K562 (cell line): ENCODE data around the gene RER1. TPM values are rescaled to one million over a fixed set of nuclear protein-coding genes. Genes with fewer than 3 reads are reported as not detected.

Experiments
- ARNT ChIP-seq, 2 experiments: fragments of 450-650 bp; IDR thresholded peaks; 2 replicates each; pipeline ENCODE4 v1.6.1; 2016; ENCODE audit warnings: mild to moderate bottlenecking in 1 of 2
- CTCF ChIP-seq, 3 experiments: IDR thresholded peaks in 2 of 3; conservative IDR thresholded peaks in 1 of 3; 2 replicates each; pipeline ENCODE4 v1.5.1; 2011 to 2012; ENCODE audit warnings: low read length in 3 of 3, mild to moderate bottlenecking in 3 of 3, control low read depth in 2 of 3, improper control_type of control experiment in 1 of 3, inconsistent platforms in 1 of 3, low read depth in 1 of 3, mixed read lengths in 1 of 3, moderate library complexity in 1 of 3; ENCODE audit not compliant: insufficient read depth in 2 of 3
- FOSL1 ChIP-seq: fragments of 200-800 bp; sonication (Bioruptor generic); conservative IDR thresholded peaks from 2 replicates; pipeline ENCODE4 v1.6.1; 2016; ENCODE audit warnings: missing genetic modification characterization, missing compliant biosample characterization
- LCOR ChIP-seq: sonication (generic); formaldehyde crosslinking; IDR thresholded peaks from 2 replicates; pipeline ENCODE4 v1.8.0; 2022; ENCODE audit warnings: mild to moderate bottlenecking, missing genetic modification reagents
- NR0B1 ChIP-seq: fragments of 450-650 bp; IDR thresholded peaks from one replicate; pipeline ENCODE4 v1.6.1; 2018; ENCODE audit warnings: mild to moderate bottlenecking, moderate library complexity; ENCODE audit not compliant: partially characterized antibody
- PBX2 ChIP-seq, 2 experiments: IDR thresholded peaks in 1 of 2; conservative IDR thresholded peaks in 1 of 2; 2 replicates each; pipeline ENCODE4 v1.6.1; 2016; ENCODE audit warnings: low read depth in 2 of 2, mild to moderate bottlenecking in 1 of 2, missing compliant biosample characterization in 1 of 2, missing genetic modification characterization in 1 of 2, moderate library complexity in 1 of 2
- ZBTB49 ChIP-seq: sonication (generic); formaldehyde crosslinking; IDR thresholded peaks from 2 replicates; pipeline ENCODE4 v1.8.0; 2022; ENCODE audit warnings: missing genetic modification reagents, mild to moderate bottlenecking, borderline replicate concordance
- ZNF197 ChIP-seq: fragments of 200-800 bp; sonication (Bioruptor generic); IDR thresholded peaks from 2 replicates; pipeline ENCODE4 v1.6.1; 2016; ENCODE audit warnings: low read depth, missing genetic modification characterization, missing compliant biosample characterization
- polyA plus RNA-seq, 8 experiments: library from polyadenylated mRNA; depleted of rRNA in 4 of 8; stranded (reverse) in 5 of 8; unstranded in 3 of 8; fragments of >200 nt; fragmentation: Nextera tagmentation in 2 of 8; fragmentation: Illumina TruSeq in 1 of 8; extraction: Ambion mirVana in 2 of 8; extraction: Trizol in 1 of 8; gene quantifications; 2 replicates each; pipeline versions ENCODE4 v1.2.1 to v1.2.3, GENCODE V29; 2011 to 2014; ENCODE audit warnings: inconsistent platforms in 1 of 8, missing spikeins in 1 of 8
- total RNA-seq, 7 experiments: library from RNA; depleted of rRNA in 6 of 7; stranded (reverse); fragments of >200 nt in 6 of 7; fragmentation: Illumina TruSeq in 2 of 7; extraction: Trizol in 2 of 7; gene quantifications; 2 replicates each; pipeline versions ENCODE4 v1.2.1 to v1.2.3, GENCODE V29; 2011 to 2021; ENCODE audit warnings: low replicate concordance in 1 of 7

RER1 gene
- total and polyA plus RNA-seq, 9 of the 15 experiments (the other 6 are each of a cell fraction or from before 2014, with no cell fraction given) = 19.6 to 354 (median 183) TPM

- TF ChIP-seq FOSL1 (tag) (no peak), NR0B1 (no peak), PBX2 (CRISPR knock-in tag; IDR thresholded peaks at IDR 0.05; ENCODE audit: low read depth) (no peak), PBX2 (tag; conservative IDR thresholded peaks at IDR 0.05; ENCODE audit: low read depth) (no peak), CTCF (IDR thresholded peaks at IDR 0.05 in 2 of 3, conservative IDR thresholded peaks at IDR 0.05 in 1 of 3; ENCODE audit: insufficient read depth in 2 of 3, low read depth in 1 of 3, low read length in 3 of 3) (peak; percentile 90 to 98 (median 92)), ARNT (IDR thresholded peaks at IDR 0.05) (no peak), LCOR (CRISPR knock-in tag) (peak; percentile 65), ZNF197 (no peak), ZBTB49 (CRISPR knock-in tag) (no peak)
Measured at GRCh38 chr1:2414297-2414958, 22.8 kb downstream of the RER1 start (continued).
